ENCODE measurements around the gene ING3. TPM values are rescaled to one million over a fixed set of nuclear protein-coding genes. Genes with fewer than 3 reads are reported as not detected.
A peak's percentile ranks its signal among the peaks of the same experiment; 100 is the strongest.

ING3 gene
- total and polyA plus RNA-seq, 10 donors = 10.2 to 40.9 (median 29.1) TPM

- H3K9me3 ChIP-seq = no peaks in the 10 kb centered on the region
- H3K4me1 ChIP-seq = peaks cover 9 to 72% (median 52%) of the 10 kb centered on the region in 6 donors
- DNase-seq = no peak
- H3K27me3 ChIP-seq (replicated peaks in 1 of 7) = peaks cover 0 to 6% (median 0%) of the 10 kb centered on the region in 7 donors
- H3K4me3 ChIP-seq = no peak overlapping the region
- peak overlapping the region in 3 of 8 donors; percentile 40 to 47 (median 45) for H3K27ac ChIP-seq
- no peaks in the 10 kb centered on the region for H3K36me3 ChIP-seq
- intact Hi-C loops (cut with DNase I; ENCODE audit: low total_unique reads) = no loop called here
- TF ChIP-seq POLR2AphosphoS5 (IDR thresholded peaks at IDR 0.05) (no peak), CTCF (IDR thresholded peaks at IDR 0.05 in 8 of 11, conservative IDR thresholded peaks at IDR 0.05 in 3 of 11) (no peak), POLR2A (IDR thresholded peaks at IDR 0.05) (no peak)
- WGBS, 5 donors = 74 to 91% (median 86%) methylated on average over 2 of the region's 2 CpGs
Observed at GRCh38 chr7:120998996-120999565, 48.5 kb downstream of the ING3 start.

- no peaks in the 10 kb centered on the region for H3K36me3 ChIP-seq
- WGBS, 5 donors = 55 to 69% (median 62%) methylated on average over 9 of the region's 9 CpGs
- H3K27ac ChIP-seq = peak overlapping the region in 6 of 8 donors; percentile 4 to 45 (median 40)
- TF ChIP-seq POLR2A (IDR thresholded peaks at IDR 0.05) = no peak
- no peak for TF ChIP-seq CTCF (IDR thresholded peaks at IDR 0.05 in 8 of 11, conservative IDR thresholded peaks at IDR 0.05 in 3 of 11)
- no peak for TF ChIP-seq POLR2AphosphoS5 (IDR thresholded peaks at IDR 0.05)
- intact Hi-C loops (cut with DNase I; ENCODE audit: low total_unique reads) = no loop called here
- DNase-seq = no peak
- H3K27me3 ChIP-seq (replicated peaks in 1 of 7) = peaks cover 0 to 6% (median 0%) of the 10 kb centered on the region in 7 donors
- no peak overlapping the region for H3K4me3 ChIP-seq
- peaks cover 0 to 6% (median 0%) of the 10 kb centered on the region in 8 donors for H3K9me3 ChIP-seq
- H3K4me1 ChIP-seq = peaks cover 9 to 62% (median 44%) of the 10 kb centered on the region in 6 donors
Observed at GRCh38 chr7:121000081-121000983, 49.8 kb downstream of the ING3 start.

- WGBS, 5 donors = 62 to 88% (median 75%) methylated on average over 3 of the region's 3 CpGs
- intact Hi-C loops (cut with DNase I; ENCODE audit: low total_unique reads) = no loop called here
- no peak for DNase-seq
- Histone ChIP-seq H3K9me3 (peaks cover 0 to 6% (median 0%) of the 10 kb centered on the region in 8 donors), H3K4me1 (peaks cover 4 to 59% (median 34%) of the 10 kb centered on the region in 6 donors), H3K36me3 (no peaks in the 10 kb centered on the region), H3K4me3 (no peak overlapping the region), H3K27me3 (replicated peaks in 1 of 7) (peaks cover 0 to 6% (median 0%) of the 10 kb centered on the region in 7 donors), H3K27ac (no peak overlapping the region)
- TF ChIP-seq CTCF (IDR thresholded peaks at IDR 0.05 in 8 of 11, conservative IDR thresholded peaks at IDR 0.05 in 3 of 11) (no peak), POLR2A (IDR thresholded peaks at IDR 0.05) (no peak), POLR2AphosphoS5 (IDR thresholded peaks at IDR 0.05) (no peak)
Observed at GRCh38 chr7:121001234-121001906, 50.8 kb downstream of the ING3 start.
